ENCODE measurements around the gene SENP8.

DNA sequence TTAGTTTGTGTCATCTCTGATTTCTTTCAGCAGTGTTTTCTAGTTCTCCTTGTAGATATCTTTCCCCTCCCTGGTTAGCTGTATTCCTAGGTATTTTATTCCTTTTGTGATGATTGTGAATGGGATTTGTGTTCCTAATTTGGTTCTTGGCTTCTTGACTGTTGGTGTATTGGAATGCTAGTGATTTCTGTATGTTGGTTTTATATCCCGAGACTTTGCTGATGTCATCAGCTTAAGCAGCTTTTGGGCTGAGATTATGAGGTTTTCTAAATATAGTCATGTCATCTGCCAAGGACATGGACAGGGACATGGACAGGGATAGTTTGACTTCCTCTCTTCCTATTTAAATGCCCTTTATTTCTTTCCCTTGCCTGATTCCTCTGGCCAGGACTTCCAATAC lies 36.0 kb upstream of the SENP8 start:
- TF ChIP-seq, protein P1, sequence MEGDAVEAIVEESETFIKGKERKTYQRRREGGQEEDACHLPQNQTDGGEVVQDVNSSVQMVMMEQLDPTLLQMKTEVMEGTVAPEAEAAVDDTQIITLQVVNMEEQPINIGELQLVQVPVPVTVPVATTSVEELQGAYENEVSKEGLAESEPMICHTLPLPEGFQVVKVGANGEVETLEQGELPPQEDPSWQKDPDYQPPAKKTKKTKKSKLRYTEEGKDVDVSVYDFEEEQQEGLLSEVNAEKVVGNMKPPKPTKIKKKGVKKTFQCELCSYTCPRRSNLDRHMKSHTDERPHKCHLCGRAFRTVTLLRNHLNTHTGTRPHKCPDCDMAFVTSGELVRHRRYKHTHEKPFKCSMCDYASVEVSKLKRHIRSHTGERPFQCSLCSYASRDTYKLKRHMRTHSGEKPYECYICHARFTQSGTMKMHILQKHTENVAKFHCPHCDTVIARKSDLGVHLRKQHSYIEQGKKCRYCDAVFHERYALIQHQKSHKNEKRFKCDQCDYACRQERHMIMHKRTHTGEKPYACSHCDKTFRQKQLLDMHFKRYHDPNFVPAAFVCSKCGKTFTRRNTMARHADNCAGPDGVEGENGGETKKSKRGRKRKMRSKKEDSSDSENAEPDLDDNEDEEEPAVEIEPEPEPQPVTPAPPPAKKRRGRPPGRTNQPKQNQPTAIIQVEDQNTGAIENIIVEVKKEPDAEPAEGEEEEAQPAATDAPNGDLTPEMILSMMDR (IDR thresholded peaks at IDR 0.05): no peak
- no peak for TF ChIP-seq POLR2A (IDR thresholded peaks at IDR 0.05)

All from testis (tissue), 2 donors.